Eye (tissue), 1 donor: Measurements from ENCODE around the gene RNF31.
A peak's percentile ranks its signal among the peaks of the same experiment; 100 is the strongest.
"Not testable (repeated sequence)": the region's sequence is repeated elsewhere in the genome, so short reads cannot be mapped to it uniquely, and the experiment has no call there.

Experiments
- DNase-seq: peaks from one replicate; pipeline ENCODE4 v3.0.0-alpha.2; 2015

The RNF31 gene

DNA sequence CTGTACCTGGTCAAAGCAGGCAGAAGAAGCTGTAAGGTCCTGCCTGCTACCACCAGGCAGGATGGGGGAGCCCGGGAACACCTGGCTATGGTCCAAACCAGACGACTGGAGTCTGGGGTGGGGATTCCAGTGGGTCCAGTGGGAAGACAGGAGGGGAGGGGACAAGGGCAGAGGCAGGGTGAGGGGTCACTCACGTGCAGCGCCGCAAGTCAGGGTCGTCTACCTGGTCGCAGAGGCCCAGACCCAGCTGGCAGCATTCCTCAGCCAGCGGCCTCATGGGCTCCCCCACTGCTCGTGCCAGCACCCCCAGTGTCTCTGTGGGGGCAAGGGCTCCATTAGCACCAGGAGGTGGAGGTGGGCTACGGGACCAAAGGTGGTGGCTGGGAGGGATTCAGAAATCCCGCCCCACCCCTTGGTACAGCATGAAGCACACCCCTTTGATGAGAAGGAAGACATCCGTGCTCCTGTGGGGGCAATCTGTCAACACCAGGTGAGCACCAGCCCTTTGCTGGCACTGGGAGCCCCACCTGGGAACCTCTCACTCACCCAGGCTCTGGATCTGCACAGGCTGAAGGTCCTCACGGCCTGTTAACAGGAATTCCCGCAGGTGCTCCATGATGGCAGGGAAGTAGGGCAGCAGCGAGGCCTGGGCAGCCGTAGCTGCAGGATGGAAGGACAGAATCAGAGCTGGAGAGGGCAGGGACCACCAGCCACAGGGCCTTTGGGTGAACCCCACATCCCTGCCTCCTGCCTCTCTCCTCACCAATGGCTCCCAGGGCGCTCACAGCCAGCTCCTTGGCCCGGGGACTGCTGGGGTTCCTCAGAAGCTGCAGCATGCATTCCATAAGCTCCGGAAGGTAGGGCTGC is 37.0 kb downstream of the RNF31 start:
- DNase-seq: no peak

DNA sequence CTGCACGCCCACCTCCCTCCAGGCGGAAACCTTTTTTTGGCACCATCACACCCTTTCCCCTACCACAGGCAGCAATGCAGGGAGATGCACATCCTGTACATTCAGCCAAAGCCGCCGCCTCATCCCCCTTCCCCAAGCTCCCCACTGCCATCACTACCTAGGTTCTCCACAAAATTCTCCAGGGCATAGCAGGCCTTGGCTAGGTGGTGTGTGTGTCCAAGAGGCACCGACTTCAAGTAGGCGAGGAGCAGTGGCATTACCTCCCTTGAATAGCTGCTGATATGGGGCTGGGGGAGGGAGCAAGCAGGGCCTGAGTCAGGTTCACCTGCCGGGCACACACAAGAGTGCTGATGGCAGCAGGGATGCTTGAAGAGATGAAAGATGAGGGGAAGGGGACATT is 37.7 kb downstream of the RNF31 start:
- DNase-seq: no peak

DNA sequence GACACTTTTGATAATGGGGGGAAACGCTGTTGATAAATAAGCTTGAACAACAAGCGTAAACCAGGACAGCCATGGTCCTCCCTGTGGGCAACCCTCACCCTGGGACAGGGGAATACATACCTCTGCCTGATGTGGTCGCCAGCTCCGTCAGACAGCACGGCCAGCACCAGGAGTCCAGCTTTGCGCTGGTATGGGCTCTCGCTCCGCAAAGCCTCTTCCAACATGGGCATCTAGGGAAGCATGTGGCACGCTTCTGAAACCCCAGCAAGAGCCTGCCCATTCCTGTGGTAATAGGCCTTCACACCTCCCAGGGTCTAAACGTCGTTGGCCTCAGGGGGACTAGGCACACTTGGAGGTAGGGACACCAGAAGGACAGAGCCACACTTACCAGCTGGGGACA is 38.4 kb downstream of the RNF31 start:
- no peak for DNase-seq

DNA sequence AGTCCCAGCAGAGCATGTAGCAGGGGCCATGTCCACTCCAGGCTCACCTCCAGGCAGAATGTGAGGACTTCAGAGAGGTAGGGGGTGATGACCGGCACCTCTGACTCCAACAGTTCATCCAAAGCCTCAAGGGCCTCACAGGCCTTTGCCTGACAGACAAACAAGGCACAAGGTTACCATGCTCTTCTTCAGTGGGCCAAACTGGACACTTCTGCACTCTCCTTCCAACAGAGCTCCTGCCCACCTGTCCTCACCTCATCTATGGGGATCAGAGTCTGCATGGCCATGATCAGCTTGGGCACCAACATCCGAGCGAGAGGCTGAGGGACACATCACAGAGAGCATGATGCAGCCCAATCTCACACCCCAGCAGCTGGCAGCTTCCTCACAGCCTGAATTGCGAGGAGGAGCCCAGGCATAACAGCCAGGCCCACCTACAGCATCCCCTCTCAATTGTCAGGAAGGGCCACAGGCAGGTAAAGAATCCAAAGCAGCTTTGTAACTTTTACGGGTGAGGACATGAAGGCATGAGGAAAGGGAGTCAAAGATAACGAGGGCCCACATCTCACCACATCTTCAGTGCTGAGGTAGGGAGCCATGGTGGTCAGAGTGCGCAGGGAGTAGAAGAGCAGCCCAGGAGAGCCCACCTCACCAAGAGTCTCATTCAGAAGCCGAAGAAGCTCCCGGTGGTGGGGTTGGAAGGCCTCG is 39.7 kb downstream of the RNF31 start:
- no peak for DNase-seq

DNA sequence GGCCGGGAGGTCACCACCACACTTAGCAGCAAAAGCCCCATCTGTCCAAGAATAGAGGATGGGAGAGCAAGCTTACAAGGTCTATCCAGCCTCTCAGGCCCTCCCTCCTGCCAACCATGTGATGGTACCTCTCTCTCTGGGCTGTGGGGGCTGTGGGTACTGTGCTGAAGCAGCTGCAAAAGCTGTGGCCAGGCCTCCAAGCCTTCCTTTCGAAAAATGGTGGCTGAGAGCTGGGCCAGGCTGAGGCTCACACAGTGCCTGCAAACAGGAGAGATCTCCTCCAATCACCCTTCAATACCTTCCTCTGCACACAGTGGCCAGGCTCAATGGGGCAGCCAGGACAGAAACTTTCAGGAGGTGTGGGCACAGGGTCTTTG is 40.2 kb downstream of the RNF31 start:
- DNase-seq: no peak

DNA sequence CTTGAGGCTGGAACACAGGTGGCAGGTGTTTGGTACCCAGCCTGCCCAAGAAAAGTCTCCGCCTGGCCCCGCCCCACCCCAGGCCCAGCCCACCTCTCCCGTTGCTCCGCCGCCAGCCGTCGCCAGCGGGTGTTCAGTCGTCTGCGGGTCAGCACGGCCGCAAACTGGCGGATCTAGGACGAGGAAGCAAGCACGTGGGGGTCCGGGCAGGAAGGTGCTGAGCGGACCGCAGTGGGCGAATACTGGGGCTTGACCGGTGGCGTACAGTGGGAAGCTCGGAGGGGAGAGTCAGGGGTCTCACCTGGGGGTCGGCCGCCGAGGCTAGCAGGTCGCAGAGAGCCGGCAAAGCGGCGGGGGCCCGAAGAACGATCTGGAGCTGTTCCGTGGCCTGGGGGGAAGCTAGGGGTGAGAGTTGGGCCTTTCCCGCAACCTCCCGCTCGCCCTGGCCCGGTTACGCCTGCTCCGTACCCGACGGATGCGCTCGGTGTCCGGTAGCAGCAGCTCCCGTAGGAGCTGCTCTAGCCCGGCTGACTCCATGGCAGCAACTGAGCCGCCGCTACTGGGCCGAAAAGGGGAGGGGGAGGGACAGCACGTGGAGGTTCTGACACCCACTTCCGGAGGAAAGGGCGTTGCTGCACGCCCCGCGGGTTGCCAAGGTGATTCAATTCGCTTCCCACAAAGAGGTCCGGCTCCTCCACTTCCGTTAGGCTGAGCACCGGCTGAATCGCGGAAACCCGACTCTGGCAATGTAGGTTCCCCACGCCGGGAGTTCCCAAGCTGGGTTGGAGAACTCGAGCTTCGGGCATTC is 41.2 kb downstream of the RNF31 start, which contains the start of gene IPO4:
Gene IPO4 (minus strand): TSS at position 566 of the 808 bp plus-strand sequence. CDS start 29 bp downstream, at position 537.
- peak; percentile 98 for DNase-seq

DNA sequence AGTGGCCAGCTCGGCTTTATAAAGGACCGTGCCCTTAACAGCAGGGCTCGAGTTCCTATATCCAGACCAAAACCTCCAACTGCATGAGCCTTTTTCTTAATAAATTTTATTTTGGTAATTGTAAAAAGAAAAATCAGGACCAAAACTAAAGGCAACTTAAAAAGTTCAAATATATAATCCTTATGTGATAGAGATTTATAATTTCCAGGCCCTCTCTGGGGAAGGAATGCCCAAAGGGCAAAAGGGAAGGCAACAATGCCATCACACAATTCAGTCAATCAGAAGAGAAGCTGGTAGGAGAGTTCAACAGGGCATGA is 41.7 kb downstream of the RNF31 start:
- DNase-seq: no peak

DNA sequence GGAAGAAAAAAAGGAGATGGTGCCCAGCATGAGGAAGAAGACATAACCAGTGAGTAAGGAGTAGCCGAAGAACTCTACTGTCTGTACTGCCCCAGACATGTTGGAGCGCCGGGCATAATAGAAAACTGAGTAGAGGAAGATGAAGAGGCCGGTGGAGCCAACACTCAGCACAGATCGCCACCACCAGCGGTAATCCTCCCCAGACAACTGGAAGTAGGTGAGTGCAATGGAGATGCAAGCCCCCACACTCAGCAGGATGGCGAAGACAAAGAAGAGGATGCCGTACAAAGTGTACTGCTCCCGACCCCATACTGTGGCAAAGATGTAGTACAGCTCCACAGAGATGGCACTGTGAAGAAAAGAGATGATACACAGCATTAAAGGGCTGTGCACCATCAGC is 42.2 kb downstream of the RNF31 start:
- DNase-seq: no peak

DNA sequence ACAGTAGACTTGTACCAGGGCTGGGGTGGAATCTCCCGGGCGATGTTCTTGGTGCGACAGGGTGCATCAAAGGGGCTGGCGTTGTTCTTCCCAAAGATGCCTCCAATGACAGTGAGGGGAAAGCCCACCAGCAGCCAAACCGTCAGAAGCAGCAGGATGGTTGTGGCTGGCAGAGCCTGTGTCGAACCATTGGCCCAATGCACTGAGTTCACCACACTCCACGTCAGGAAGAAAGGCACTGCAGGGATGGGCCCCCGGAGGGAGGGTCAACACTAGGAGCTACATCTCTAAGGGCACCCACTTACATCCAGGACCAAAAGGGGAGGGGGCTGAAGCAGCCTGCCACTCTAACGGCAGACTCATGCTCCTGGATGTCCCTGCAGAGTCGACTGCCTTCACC is 43.1 kb downstream of the RNF31 start:
- DNase-seq: no peak

DNA sequence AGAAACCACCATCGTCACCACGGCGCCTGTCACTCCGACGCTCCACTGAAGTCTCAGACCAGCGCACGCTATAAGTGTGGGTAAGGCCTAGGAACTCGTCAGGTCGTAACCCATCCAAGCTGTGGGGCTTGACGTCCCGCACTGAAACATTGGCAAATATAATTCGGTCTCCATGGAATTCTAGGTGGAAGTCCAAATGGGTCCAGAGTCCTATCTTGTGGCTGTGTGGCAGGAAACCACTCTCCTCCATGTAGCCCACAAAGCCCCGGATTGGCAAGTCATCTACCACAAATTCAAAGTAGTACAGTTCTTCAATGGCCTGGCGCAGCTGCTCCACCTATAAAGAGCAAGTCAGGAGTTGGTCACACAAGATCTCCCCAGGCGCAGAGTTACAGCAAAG is 45.6 kb downstream of the RNF31 start:
- no peak for DNase-seq

DNA sequence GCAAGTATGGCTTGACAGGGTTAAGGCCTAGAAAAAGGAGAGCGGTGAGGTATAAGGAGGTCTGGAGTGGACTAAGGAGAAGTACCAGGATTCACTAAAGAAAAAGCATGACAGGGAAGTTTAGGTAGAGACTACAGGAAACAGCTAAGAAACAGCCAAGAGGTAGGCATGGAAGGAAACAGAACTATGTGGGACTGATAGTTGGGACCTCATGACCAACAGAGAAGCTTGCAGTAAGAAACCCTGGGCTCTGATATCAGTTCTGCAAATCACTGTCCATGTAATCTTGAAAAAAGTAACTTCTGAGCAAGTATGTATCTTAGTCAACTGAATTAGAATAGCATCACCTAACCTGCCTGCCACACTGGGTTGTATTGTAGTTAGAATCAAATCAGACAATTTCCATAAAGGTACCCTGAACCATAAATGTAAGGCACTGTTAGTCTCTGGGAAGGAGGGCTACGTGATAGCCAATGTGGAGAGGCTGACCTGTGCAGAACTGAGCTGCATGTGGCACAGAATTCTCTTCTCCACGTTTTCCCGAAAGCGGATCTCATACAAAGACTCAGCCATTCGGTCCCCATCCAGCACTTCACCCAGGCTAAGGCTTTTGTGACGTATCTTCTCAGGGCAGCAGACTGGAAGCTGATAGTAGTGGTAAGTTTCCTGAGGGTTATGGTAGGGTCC is 47.0 kb downstream of the RNF31 start:
- no peak for DNase-seq

DNA sequence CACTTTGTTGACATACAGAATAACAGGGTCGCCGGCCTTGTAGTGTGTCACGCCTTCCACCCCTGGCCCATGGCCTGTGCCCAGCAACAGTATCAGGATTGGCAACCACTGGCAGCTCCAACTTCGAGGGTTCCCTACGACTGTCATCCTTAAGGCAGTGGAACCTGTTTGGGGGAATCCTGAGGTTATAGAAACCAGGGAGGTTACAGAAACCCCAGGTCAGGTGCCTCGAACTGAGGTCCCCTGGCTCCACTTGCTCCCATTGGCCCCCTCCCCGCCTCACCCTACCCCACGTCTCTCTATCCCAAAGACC is 47.5 kb downstream of the RNF31 start:
- DNase-seq: no peak

DNA sequence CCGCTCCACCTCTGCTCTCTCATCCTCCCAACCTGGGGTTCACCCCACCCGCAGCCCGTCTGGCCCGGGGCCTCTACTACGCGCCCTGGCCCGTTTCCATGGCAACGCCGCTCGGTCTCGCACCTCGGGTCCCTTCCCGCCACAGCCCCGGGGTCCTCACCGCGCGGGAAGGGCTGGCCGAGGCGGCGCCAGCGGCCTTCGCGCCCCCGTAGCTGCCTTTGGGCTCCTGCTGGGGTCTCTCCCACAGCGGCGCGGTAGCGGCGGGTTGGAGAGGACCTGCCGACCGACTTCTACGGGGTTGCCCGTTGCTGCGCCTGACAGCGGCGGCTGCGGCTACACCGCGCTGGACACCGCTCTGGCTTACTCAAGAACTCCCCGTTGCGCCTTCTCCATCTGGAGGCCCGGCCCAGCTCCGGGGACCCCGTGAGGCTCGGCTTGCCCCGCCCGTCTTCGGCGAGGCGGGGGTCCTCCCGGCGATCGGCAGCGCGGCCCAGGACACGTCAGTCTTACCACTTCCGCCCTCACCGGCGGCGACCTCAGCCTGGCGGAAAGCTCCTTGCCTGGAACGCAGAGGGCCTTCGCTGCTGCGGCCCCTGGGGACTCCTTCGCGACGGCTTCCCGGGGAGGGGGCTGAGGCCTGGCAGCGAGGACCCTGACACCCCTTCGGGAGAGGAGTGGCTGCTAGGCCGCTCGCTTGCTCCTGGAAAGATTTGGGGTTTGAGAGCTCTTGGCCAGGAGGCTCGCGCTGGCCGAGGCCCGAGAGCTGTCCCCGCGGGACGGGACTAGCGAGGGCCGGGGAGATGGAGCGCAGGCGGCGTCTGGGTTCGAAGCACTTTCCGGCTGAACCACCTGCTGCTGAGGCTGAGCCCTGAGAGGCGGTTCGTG is 48.1 kb downstream of the RNF31 start, which contains the start of gene TM9SF1:
Gene TM9SF1 (minus strand): TSS at position 256 of the 885 bp plus-strand sequence. CDS start 422 bp downstream, outside the sequence.
- peak; percentile 93 for DNase-seq

DNA sequence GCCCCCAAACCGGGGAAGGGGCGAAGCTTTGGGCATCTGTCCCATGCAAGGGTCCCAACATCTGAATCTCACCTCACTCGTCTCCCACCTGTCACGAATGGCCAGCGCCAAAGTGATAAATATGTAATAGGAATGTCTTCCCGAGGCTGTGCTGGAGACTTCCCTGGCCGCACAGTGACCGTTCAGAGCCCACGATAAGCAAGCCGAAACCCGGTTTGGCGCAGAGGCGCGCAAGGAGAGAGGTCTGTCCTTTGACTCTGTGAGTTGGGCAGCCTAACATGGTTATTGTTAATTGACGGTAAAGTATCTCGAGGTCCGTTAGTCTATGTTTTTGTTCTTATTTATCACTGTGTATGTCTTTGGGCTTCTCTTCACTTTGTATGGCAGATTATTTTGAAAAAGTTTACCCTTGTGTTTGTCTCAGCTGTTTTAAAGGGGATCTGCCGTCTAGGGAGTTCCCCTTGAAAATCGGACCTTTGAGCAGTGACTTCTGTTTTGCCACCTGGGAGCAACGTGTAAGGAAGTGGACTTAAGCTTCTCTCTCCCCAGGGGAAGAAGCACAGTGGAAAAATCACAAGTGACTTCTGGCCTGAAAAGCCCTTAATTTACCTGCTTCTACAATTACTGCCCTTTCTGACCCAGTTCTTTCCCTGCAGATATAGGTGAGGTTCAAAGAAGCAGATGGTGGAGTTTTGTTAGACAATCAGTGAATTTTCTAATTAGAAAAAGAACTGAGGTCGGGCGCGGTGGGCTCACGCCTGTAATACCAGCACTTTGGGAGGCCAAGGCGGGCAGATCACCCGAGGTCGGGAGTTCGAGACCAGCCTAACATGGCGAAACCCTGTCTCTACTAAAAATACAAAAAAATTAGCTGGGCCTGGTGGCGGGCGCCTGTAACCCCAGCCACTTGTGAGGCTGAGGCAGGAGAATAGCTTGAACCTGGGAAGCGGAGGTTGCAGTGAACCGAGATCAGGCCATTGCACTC is 49.1 kb downstream of the RNF31 start:
- peak; percentile 25 for DNase-seq

DNA sequence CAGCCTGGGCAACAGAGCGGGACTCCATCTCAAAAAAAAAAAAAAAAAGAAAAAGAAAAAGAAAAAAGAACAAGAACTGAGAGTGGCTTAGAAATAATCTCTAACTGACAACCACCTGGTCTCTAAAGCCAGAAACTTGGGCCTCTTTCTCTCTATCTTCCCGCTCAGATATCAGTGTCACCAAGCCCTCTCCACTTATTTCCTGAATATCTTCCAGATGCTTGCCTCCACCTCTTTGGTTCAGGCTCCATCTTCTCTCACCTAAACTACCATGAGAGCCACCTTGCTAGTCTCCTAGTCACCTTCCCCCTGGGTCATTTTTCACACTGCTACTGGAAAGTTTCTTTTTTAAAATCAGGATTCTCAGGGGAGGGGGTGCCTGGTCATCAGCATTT is 49.8 kb downstream of the RNF31 start:
- DNase-seq: no peak

DNA sequence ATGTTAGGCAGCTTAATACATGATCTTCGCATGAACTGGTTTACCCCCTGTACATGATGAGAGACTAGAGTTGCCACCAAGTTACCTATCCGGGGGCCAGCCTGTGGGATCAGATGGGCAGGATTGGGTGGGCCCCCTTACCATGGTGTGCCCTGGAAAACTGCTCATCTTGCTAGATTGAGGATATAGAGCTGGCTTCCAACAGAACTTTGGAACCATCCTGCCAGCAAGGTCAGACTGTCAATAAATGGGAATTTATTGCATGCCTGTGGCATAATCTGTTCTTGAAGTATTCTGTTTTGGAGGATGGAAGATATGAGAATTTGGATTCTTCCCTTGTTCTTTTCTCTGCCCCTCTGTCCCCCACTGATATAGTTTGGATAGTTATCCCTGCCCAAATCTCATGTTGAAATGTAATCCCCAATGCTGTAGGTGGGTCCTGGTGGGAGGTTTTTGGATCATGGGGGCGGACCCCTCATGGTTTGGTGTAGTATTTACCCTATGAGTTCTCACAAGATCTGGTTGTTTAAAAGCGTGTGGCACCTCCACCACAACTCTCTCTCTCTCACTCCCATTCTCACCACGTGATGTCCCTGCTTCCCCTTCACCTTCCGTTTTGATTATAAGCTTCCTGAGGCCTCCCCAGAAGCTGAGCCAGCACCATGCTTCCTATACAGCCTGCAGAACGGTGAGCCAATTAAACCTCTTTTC is 51.7 kb downstream of the RNF31 start:
- no peak for DNase-seq

DNA sequence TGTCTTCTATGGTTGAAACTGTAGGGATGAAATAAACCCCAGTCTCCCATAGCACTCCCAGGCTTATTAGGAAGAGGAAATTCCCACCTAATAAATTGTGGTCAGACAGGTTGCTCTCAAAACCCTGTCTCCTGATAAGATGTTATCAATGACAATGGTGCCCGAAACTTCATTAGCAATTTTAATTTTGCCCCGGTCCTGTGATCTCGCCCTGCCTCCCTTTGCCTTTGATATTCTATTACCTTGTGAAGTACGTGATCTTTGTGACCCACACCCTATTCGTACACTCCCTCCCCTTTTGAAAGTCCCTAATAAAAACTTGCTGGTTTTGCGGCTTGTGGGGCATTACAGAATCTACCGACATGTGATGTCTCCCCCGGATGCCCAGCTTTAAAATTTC is 55.2 kb downstream of the RNF31 start:
- not testable (repeated sequence) for DNase-seq

DNA sequence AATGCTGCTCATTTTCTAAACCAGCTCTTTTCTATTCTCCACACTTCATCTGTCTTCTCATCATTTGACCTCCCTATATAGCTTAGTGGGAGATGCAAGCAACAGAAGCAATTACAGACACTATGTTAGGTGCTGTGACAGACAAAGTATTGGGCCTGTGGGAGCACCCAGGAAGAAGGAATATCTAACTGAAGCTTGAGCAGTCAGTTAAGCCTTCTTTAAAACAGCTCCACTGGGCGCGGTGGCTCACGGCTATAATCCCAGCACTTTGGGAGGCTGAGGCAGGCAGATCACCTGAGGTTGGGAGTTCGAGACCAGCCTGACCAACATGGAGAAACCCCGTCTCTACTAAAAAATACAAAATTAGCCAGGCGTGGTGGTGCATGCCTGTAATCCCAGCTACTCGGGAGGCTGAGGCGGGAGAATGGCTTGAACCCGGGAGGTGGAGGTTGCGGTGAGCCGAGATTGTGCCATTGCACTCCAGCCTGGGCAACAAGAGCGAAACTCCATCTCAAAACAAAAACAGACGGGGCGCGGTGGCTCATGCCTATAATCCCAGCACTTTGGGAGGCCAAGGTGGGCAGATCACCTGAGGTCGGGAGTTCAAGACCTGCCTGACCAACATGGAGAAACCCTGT is 56.1 kb downstream of the RNF31 start:
- DNase-seq: not testable (repeated sequence)
